Osteoblast (primary cell): ENCODE results near the gene GLMP. TPM values are rescaled to one million over a fixed set of nuclear protein-coding genes. Genes with fewer than 3 reads are reported as not detected.
A peak's percentile ranks its signal among the peaks of the same experiment; 100 is the strongest.

Source experiments
- DNase-seq: peaks from one replicate; pipeline ENCODE4 v3.0.0; 2011; ENCODE audit warnings: low spot score, mixed read lengths; ENCODE audit not compliant: insufficient read length; ENCODE audit errors: missing footprints
- H2AFZ ChIP-seq: 2 replicates; pipeline ENCODE4 v1.6.0; 2011; ENCODE audit warnings: mild to moderate bottlenecking, low read length
- H3K27ac ChIP-seq: 2 replicates; pipeline ENCODE4 v1.5.1; 2011; ENCODE audit warnings: mild to moderate bottlenecking, low read depth, low read length, moderate library complexity
- H3K27me3 ChIP-seq: 2 replicates; pipeline ENCODE4 v1.6.0; 2012; ENCODE audit warnings: mild to moderate bottlenecking, control low read depth, inconsistent platforms, low read length, moderate library complexity; ENCODE audit not compliant: insufficient read depth
- H3K36me3 ChIP-seq: 2 replicates; pipeline ENCODE4 v1.5.1; 2011; ENCODE audit warnings: mild to moderate bottlenecking, low read length, control low read depth, moderate library complexity; ENCODE audit not compliant: insufficient read depth
- H3K4me1 ChIP-seq: 2 replicates; pipeline ENCODE4 v1.5.1; 2011; ENCODE audit warnings: mild to moderate bottlenecking, low read length, control low read depth, moderate library complexity; ENCODE audit not compliant: insufficient read depth
- H3K4me2 ChIP-seq: 2 replicates; pipeline ENCODE4 v1.6.0; 2011; ENCODE audit warnings: mild to moderate bottlenecking, low read length; ENCODE audit not compliant: insufficient read depth
- H3K4me3 ChIP-seq: fragments of 200-600 bp; sonication (generic); 3 replicates; pipeline ENCODE4 v1.5.1; 2012; ENCODE audit warnings: mild to moderate bottlenecking, low read length, inconsistent platforms; ENCODE audit not compliant: insufficient read depth
- H3K79me2 ChIP-seq: 2 replicates; pipeline ENCODE4 v1.6.0; 2012; ENCODE audit warnings: mild to moderate bottlenecking, low read length, control low read depth, inconsistent platforms; ENCODE audit not compliant: insufficient read depth
- H3K9me3 ChIP-seq: 2 replicates; pipeline ENCODE4 v1.5.1; 2011; ENCODE audit warnings: low read depth, low read length, control low read depth
- H4K20me1 ChIP-seq: 2 replicates; pipeline ENCODE4 v1.6.0; 2012; ENCODE audit warnings: mild to moderate bottlenecking, low read length, control low read depth; ENCODE audit not compliant: insufficient read depth
- CTCF ChIP-seq: IDR thresholded peaks from 2 replicates; pipeline ENCODE4 v1.5.1; 2011; ENCODE audit warnings: mild to moderate bottlenecking, low read depth, low read length, moderate library complexity; ENCODE audit errors: extremely low read depth
- total RNA-seq: library from RNA; depleted of rRNA; stranded (reverse); fragments of >200 nt; gene quantifications from 2 replicates; pipeline ENCODE4 v1.2.3, GENCODE V29; 2012

The GLMP gene
- total RNA-seq, 1 donor = 118 TPM

DNA sequence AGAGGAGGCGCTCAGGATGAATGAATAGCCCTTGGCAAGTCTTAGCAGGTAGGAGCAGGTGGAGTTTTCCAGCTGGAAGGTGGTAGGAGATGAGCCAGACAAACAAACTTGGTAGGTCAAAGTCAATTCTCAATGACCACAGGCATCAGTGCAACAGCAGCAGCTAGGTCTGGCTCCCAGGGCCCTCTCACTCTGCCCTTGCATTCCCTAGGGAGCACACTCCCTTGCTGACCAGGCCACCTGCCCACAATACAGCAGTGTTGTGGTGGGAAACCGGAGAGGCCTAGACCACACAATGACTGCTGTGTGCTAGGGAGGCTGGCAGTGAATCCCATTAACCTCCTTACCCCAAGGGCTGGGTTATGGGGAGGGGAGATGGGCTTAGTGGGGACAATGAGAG lies 34.6 kb downstream of the GLMP start:
- no peak overlapping the region for H3K27ac ChIP-seq
- H3K4me3 ChIP-seq = no peak overlapping the region
- no peak overlapping the region for H3K4me2 ChIP-seq
- H3K36me3 ChIP-seq = peaks cover 80% of the 10 kb centered on the region
- peaks cover 15% of the 10 kb centered on the region for H3K4me1 ChIP-seq
- H3K27me3 ChIP-seq = no peaks in the 10 kb centered on the region
- DNase-seq = no peak
- TF ChIP-seq CTCF = no peak
- no peak overlapping the region for H2AFZ ChIP-seq
- peaks cover 18% of the 10 kb centered on the region for H4K20me1 ChIP-seq
- peaks cover 4% of the 10 kb centered on the region for H3K79me2 ChIP-seq
- no peaks in the 10 kb centered on the region for H3K9me3 ChIP-seq

DNA sequence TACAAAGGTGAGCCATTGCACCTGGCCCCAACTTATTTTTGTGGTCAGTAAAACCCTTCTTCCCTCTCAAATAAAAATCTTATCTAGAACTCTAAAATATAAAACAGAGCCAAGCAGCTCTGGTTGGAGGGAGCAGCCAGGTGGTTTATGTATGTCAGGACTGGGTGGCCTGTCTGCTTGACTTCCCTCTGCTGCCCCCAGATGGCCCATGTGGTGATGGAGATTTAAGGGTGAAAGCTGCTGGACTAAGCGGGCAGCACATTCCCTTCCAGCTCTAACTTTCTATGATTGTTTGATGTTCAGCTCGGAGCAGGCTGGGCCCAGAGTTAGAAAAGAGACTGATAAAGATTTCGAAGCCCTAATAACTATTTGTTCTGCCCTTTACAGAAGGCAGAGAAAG lies 35.7 kb downstream of the GLMP start:
- H3K27me3 ChIP-seq = no peaks in the 10 kb centered on the region
- TF ChIP-seq CTCF = peak; percentile 30
- H3K4me2 ChIP-seq = no peak overlapping the region
- H3K27ac ChIP-seq = no peak overlapping the region
- no peak overlapping the region for H2AFZ ChIP-seq
- peaks cover 15% of the 10 kb centered on the region for H3K4me1 ChIP-seq
- DNase-seq = no peak
- H4K20me1 ChIP-seq = peaks cover 18% of the 10 kb centered on the region
- H3K9me3 ChIP-seq = no peaks in the 10 kb centered on the region
- peaks cover 4% of the 10 kb centered on the region for H3K79me2 ChIP-seq
- peaks cover 74% of the 10 kb centered on the region for H3K36me3 ChIP-seq
- H3K4me3 ChIP-seq = no peak overlapping the region

- peaks cover 84% of the 10 kb centered on the region for H3K36me3 ChIP-seq
- no peak overlapping the region for H3K4me3 ChIP-seq
- no peak for TF ChIP-seq CTCF
- no peak overlapping the region for H2AFZ ChIP-seq
- H3K27ac ChIP-seq = no peak overlapping the region
- H3K79me2 ChIP-seq = peaks cover 4% of the 10 kb centered on the region
- no peak overlapping the region for H3K4me2 ChIP-seq
- peaks cover 15% of the 10 kb centered on the region for H3K4me1 ChIP-seq
- no peak for DNase-seq
- H3K9me3 ChIP-seq = no peaks in the 10 kb centered on the region
- H3K27me3 ChIP-seq = no peaks in the 10 kb centered on the region
- H4K20me1 ChIP-seq = peaks cover 18% of the 10 kb centered on the region
Observed at GRCh38 chr1:156258859-156259258, 36.6 kb downstream of the GLMP start.

- Histone ChIP-seq H3K9me3 (no peaks in the 10 kb centered on the region), H4K20me1 (peaks cover 12% of the 10 kb centered on the region), H3K79me2 (peaks cover 4% of the 10 kb centered on the region), H3K4me2 (no peak overlapping the region), H3K27ac (no peak overlapping the region), H3K4me1 (peaks cover 5% of the 10 kb centered on the region), H3K4me3 (no peak overlapping the region), H3K36me3 (peaks cover 88% of the 10 kb centered on the region), H2AFZ (no peak overlapping the region), H3K27me3 (no peaks in the 10 kb centered on the region)
- DNase-seq = no peak
- TF ChIP-seq CTCF = no peak
Observed at GRCh38 chr1:156257711-156258110, 37.8 kb downstream of the GLMP start.
